Central memory CD8-positive, alpha-beta T cell (primary cell): ENCODE results near the gene MAPK8IP2.
A peak's percentile ranks its signal among the peaks of the same experiment; 100 is the strongest.
"Not testable (repeated sequence)": the region's sequence is repeated elsewhere in the genome, so short reads cannot be mapped to it uniquely, and the experiment has no call there.

Source experiments
- ATAC-seq: fragments of 150-1000 bp; cut with Tn5 transposase; replicated peaks from 2 replicates; pipeline ENCODE4 v1.10.0; 2022; ENCODE audit warnings: mild to moderate bottlenecking, moderate FRiP score, moderate number of reproducible peaks; ENCODE audit not compliant: poor library complexity, severe bottlenecking; ENCODE audit errors: extremely low read depth
- DNase-seq, 2 donors: peaks; one replicate each; pipeline ENCODE4 v3.0.0; 2021; ENCODE audit warnings: low spot score in 2 of 2
- H3K27ac Mint-ChIP-seq: one replicate; pipeline ENCODE4 v1.8.0; 2022; ENCODE audit warnings: low read depth, mild to moderate bottlenecking, moderate library complexity, mixed read lengths
- H3K27me3 Mint-ChIP-seq: one replicate; pipeline ENCODE4 v1.8.0; 2022; ENCODE audit warnings: mixed read lengths
- H3K36me3 Mint-ChIP-seq: one replicate; pipeline ENCODE4 v1.8.0; 2022; ENCODE audit warnings: mild to moderate bottlenecking, moderate library complexity, mixed read lengths; ENCODE audit not compliant: insufficient read depth
- H3K4me1 Mint-ChIP-seq: one replicate; pipeline ENCODE4 v1.8.0; 2022; ENCODE audit warnings: mixed read lengths
- H3K4me3 Mint-ChIP-seq: one replicate; pipeline ENCODE4 v1.8.0; 2022; ENCODE audit warnings: mild to moderate bottlenecking, moderate library complexity, mixed read lengths
- H3K9me3 Mint-ChIP-seq: one replicate; pipeline ENCODE4 v1.8.0; 2022; ENCODE audit warnings: mixed read lengths

MAPK8IP2 gene

GRCh38 chr22:50613291-50613981 is 12.8 kb downstream of the MAPK8IP2 start:
- Mint-ChIP-seq H3K27me3 (peaks cover 32% of the 10 kb centered on the region), H3K4me3 (no peak overlapping the region), H3K4me1 (peaks cover 16% of the 10 kb centered on the region), H3K36me3 (no peaks in the 10 kb centered on the region), H3K27ac (no peak overlapping the region), H3K9me3 (no peaks in the 10 kb centered on the region)
- ATAC-seq (no peak), DNase-seq (no peak)

DNA sequence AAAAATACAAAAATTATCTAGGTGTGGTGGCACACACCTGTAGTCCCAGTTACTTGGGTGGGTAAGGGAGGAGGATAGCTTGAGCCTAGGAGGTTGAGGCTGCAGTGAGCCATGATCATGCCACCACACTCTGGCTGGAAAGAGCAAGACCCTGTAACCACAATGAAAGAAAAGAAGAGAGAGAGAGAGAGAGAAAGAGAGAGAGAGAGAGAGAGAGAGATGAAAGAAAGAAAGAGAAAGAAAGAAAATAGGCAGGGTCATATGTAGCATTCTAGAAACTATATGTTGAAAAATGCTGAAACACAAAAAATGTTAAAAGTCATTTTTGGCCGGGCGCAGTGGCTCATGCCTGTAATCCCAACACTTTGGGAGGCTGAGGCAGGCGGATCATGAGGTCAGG is 13.7 kb downstream of the MAPK8IP2 start:
- not testable (repeated sequence) for ATAC-seq, H3K36me3 Mint-ChIP-seq, H3K9me3 Mint-ChIP-seq, DNase-seq, H3K27ac Mint-ChIP-seq, H3K4me3 Mint-ChIP-seq
- H3K4me1 Mint-ChIP-seq: peaks cover 16% of the 10 kb centered on the region
- H3K27me3 Mint-ChIP-seq: peaks cover 27% of the 10 kb centered on the region

- Mint-ChIP-seq H3K9me3 (no peaks in the 10 kb centered on the region), H3K27ac (peak overlapping the region; percentile 90), H3K4me1 (peaks cover 30% of the 10 kb centered on the region), H3K36me3 (peaks cover 5% of the 10 kb centered on the region), H3K4me3 (peak overlapping the region; percentile 83), H3K27me3 (no peaks in the 10 kb centered on the region)
- ATAC-seq: peak; percentile 69
- DNase-seq: peak; percentile 57 to 70
These were observed 20.2 kb downstream of the MAPK8IP2 start for GRCh38 chr22:50620593-50621355.

- H3K4me1 Mint-ChIP-seq: peaks cover 32% of the 10 kb centered on the region
These were observed 20.8 kb downstream of the MAPK8IP2 start for GRCh38 chr22:50621356-50621880.

GRCh38 chr22:50621948-50622722 is 21.5 kb downstream of the MAPK8IP2 start:
- Mint-ChIP-seq H3K9me3 (no peaks in the 10 kb centered on the region), H3K27me3 (no peaks in the 10 kb centered on the region), H3K36me3 (peaks cover 5% of the 10 kb centered on the region), H3K4me3 (peak overlapping the region; percentile 83), H3K4me1 (peaks cover 36% of the 10 kb centered on the region), H3K27ac (peak overlapping the region; percentile 90)
- ATAC-seq: no peak
- DNase-seq: peak in 1 of 2 donors; percentile 25

More at GRCh38 chr22:50621356-50621880, 20.8 kb downstream of the MAPK8IP2 start:
- H3K27ac Mint-ChIP-seq: peak overlapping the region; percentile 90
- DNase-seq (peak; percentile 27 to 55), ATAC-seq (peak; percentile 62)
- H3K27me3 Mint-ChIP-seq: no peaks in the 10 kb centered on the region
- peaks cover 5% of the 10 kb centered on the region for H3K36me3 Mint-ChIP-seq
- H3K9me3 Mint-ChIP-seq: no peaks in the 10 kb centered on the region
- peak overlapping the region; percentile 83 for H3K4me3 Mint-ChIP-seq

DNA sequence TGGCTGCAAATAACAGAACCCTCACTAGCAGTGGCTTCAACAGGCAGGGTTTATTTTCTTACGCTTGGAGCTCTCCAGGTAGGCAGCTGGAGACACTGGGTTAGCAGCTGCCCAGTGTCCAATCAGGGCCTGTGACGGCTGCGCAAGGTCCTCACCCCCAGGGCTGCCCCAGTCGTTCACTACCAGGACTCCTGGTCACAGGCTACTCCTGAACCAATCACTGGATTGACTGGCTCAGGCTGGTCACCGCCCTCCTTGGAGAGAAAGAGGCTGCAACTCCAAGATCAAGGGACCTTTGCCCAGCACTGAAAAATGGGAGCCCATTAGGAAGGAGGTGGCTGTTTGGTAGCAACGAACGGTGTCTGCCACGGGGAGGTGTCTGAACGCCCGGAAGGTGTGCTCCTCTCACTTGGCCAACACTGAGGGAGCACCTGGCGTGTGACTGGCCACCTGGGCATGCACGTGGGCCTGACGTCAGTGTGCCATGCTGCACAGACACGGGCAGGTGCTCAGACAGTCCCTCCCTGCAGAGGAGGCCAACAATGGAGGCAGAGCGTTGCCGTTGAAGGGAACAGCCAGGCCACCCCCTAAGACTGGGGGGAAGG is 22.2 kb downstream of the MAPK8IP2 start:
- Mint-ChIP-seq H3K4me1 (peaks cover 36% of the 10 kb centered on the region), H3K36me3 (peaks cover 9% of the 10 kb centered on the region), H3K27ac (peak overlapping the region; percentile 90), H3K4me3 (peak overlapping the region; percentile 83), H3K9me3 (no peaks in the 10 kb centered on the region), H3K27me3 (no peaks in the 10 kb centered on the region)
- ATAC-seq (no peak), DNase-seq (no peak)

DNA sequence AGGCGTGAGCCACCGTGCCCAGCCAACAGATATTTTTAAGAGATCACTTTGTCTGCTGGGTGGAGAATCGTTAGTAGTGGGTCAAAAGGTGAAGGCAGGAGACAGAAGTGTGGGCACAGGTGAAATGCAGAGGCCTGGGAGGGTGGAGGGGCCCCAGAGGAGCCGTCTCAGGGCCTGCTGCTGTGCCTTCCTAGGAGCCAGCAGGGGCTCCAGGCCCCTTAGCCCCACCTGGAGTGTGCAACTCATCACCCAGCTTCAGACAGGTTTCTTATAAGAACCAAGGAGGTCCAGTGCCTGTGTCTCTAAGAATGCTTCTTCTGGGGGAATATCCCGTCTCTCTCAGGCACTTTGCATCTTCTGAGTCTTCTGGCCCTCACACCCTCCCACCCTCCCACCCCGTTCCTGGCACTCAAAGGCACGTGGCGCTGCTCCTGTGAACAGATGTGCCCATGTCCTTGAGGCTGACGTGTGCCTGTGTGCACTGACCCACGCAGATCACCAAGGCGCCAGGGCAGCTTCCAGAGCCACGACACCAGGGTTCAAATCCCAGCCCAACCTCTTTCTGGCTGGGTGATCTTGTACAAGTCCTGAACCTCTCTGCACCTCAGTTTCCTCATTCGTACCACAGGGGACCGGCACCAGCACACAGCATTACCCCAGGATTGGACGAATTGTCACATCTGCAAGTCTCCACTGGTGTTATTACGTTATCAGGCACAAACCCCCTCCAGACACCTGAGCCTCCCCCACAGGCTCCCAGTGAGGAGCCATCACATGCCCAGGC is 23.9 kb downstream of the MAPK8IP2 start:
- peak in 1 of 2 donors; percentile 8 for DNase-seq
- no peaks in the 10 kb centered on the region for H3K9me3 Mint-ChIP-seq
- no peaks in the 10 kb centered on the region for H3K27me3 Mint-ChIP-seq
- no peak overlapping the region for H3K27ac Mint-ChIP-seq
- peaks cover 45% of the 10 kb centered on the region for H3K4me1 Mint-ChIP-seq
- peaks cover 15% of the 10 kb centered on the region for H3K36me3 Mint-ChIP-seq
- peak overlapping the region; percentile 19 for H3K4me3 Mint-ChIP-seq
- ATAC-seq: no peak

GRCh38 chr22:50625131-50625567 is 24.6 kb downstream of the MAPK8IP2 start:
- Mint-ChIP-seq H3K36me3 (peaks cover 16% of the 10 kb centered on the region), H3K27me3 (no peaks in the 10 kb centered on the region), H3K9me3 (no peaks in the 10 kb centered on the region), H3K4me3 (peak overlapping the region; percentile 19), H3K4me1 (peaks cover 49% of the 10 kb centered on the region), H3K27ac (no peak overlapping the region)
- ATAC-seq (no peak), DNase-seq (peak in 1 of 2 donors; percentile 9)

GRCh38 chr22:50625568-50626313 is 25.1 kb downstream of the MAPK8IP2 start:
- H3K27me3 Mint-ChIP-seq: no peaks in the 10 kb centered on the region
- no peaks in the 10 kb centered on the region for H3K9me3 Mint-ChIP-seq
- peaks cover 44% of the 10 kb centered on the region for H3K4me1 Mint-ChIP-seq
- peak overlapping the region; percentile 19 for H3K4me3 Mint-ChIP-seq
- DNase-seq (peak in 1 of 2 donors; percentile 9), ATAC-seq (no peak)
- peaks cover 17% of the 10 kb centered on the region for H3K36me3 Mint-ChIP-seq
- H3K27ac Mint-ChIP-seq: no peak overlapping the region

GRCh38 chr22:50626314-50626849 is 25.8 kb downstream of the MAPK8IP2 start:
- H3K9me3 Mint-ChIP-seq: no peaks in the 10 kb centered on the region
- peak overlapping the region; percentile 74 for H3K4me3 Mint-ChIP-seq
- H3K4me1 Mint-ChIP-seq: peaks cover 37% of the 10 kb centered on the region
- ATAC-seq (no peak), DNase-seq (no peak)
- H3K36me3 Mint-ChIP-seq: peaks cover 14% of the 10 kb centered on the region
- H3K27me3 Mint-ChIP-seq: no peaks in the 10 kb centered on the region
- peak overlapping the region; percentile 70 for H3K27ac Mint-ChIP-seq
